ENCODE data around the gene EPB41L4A.

DNA sequence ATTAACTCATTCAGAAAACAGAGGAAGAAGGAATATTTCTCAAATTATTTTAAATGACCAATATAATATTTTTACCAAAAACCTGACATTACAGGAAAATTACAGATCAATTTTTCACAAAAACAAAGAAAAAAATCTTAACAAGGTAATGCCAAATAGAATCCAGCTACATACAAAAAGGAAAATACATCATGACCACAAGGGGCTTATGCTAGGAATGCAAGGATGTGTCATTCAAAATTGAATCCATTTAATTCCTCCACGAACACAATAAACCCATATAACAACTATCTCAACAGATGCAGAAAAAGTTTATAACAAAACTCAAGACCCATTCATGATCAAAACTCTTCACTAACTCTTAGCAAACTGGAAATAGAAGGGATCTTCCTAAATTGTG is 239.8 kb downstream of the EPB41L4A start:
- no peak for TF ChIP-seq GATA3 (IDR thresholded peaks at IDR 0.05; ENCODE audit: low read depth, low read length)
- no peak for TF ChIP-seq GATA2 (IDR thresholded peaks at IDR 0.05; ENCODE audit: low read depth, low read length)

Measured in SH-SY5Y (cell line).